ENCODE measurements around the gene ARPC2.

ARPC2 gene

DNA sequence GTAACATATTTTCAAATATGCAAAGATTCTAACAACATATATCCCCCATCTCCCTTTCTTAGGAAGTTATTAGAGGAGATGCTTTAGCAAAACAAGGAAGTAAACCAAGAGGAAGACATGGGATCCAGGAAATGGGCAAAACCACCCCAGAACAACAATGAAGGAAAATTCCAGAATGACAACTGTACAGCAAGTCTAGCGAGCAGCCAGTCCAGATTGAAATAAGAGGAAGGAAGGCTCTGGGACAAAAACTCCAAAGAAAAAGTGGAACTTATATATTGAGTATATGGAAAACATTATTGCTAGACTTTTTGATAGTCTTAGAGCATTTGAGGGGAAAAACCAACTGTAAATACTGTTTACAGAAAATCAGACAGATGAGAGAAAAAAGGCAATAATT lies 2.9 kb upstream of the ARPC2 start:
- Histone ChIP-seq H3K4me1 (ENCODE audit: control insufficient read depth in 1 of 2, insufficient read depth in 2 of 2, low read length in 2 of 2) (peaks cover 14 to 18% of the 10 kb centered on the region in 2 donors), H3K9ac (ENCODE audit: low read depth in 1 of 2, low read length in 2 of 2) (no peak overlapping the region), H3K4me3 (ENCODE audit: low read depth in 1 of 2, low read length in 2 of 2) (no peak overlapping the region), H3K9me3 (ENCODE audit: control insufficient read depth in 1 of 2, low read length in 2 of 2) (peaks cover 0 to 3% of the 10 kb centered on the region in 2 donors), H3K27me3 (ENCODE audit: control insufficient read depth in 1 of 2, insufficient read depth in 2 of 2, low read length in 2 of 2) (no peaks in the 10 kb centered on the region), H3K27ac (ENCODE audit: low read depth, low read length) (no peak overlapping the region), H3K36me3 (ENCODE audit: control insufficient read depth in 1 of 2, insufficient read depth in 2 of 2, low read length in 2 of 2) (no peaks in the 10 kb centered on the region)

GRCh38 chr2:218216336-218216673 lies 684 bp upstream of the ARPC2 start:
- no peaks in the 10 kb centered on the region for H3K9me3 ChIP-seq (ENCODE audit: control insufficient read depth in 1 of 2, low read length in 2 of 2)
- peaks cover 0 to 5% of the 10 kb centered on the region in 2 donors for H3K36me3 ChIP-seq (ENCODE audit: control insufficient read depth in 1 of 2, insufficient read depth in 2 of 2, low read length in 2 of 2)
- no peaks in the 10 kb centered on the region for H3K27me3 ChIP-seq (ENCODE audit: control insufficient read depth in 1 of 2, insufficient read depth in 2 of 2, low read length in 2 of 2)
- peak overlapping the region; percentile 73 to 93 for H3K9ac ChIP-seq (ENCODE audit: low read depth in 1 of 2, low read length in 2 of 2)
- H3K4me1 ChIP-seq (ENCODE audit: control insufficient read depth in 1 of 2, insufficient read depth in 2 of 2, low read length in 2 of 2) = peaks cover 33 to 36% of the 10 kb centered on the region in 2 donors
- H3K4me3 ChIP-seq (ENCODE audit: low read depth in 1 of 2, low read length in 2 of 2) = peak overlapping the region; percentile 87 to 92
- H3K27ac ChIP-seq (ENCODE audit: low read depth, low read length) = peak overlapping the region; percentile 83

DNA sequence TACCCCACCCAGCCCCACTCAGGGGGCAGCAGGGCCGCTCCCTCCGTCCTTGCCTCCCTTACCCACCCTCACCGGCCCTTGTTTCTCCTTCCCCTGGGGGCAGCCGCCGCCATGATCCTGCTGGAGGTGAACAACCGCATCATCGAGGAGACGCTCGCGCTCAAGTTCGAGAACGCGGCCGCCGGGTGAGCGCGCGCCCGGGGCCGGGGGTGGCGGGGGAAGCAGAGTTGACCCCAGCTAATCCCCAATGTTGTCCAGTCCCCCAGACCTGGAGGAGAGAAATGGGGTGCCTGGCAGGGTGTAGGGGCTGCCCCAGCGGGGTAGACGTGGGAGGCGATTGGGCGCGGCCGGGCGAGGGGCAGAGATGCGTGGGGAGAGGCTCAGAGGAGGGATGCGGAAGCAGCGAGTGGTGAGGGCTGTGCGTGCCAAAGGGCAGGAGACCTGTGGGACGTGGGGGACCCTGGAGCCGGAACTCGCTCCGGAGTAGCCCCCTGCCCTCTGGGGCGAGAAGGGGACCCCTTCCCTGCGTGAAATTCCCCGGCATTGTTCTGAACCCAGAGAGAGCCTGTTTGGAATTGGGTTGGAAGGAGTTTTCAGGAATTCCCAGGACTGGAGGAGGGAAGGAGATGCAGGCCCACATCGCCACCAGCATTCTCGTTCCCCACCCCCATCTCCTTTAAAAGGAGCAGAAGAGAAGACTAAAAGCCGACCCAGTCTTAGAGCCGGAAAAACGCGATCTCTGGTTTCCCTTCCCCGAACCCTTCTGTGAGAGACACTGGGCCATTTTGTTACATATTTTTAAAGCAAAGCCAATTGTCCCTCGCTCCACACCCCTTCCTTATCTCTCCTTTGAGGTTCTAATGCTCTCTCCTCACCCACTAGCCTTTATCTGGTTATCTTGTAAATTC lies 625 bp downstream of the ARPC2 start:
- Histone ChIP-seq H3K4me3 (ENCODE audit: low read depth in 1 of 2, low read length in 2 of 2) (peak overlapping the region; percentile 92 to 95), H3K36me3 (ENCODE audit: control insufficient read depth in 1 of 2, insufficient read depth in 2 of 2, low read length in 2 of 2) (peaks cover 0 to 7% of the 10 kb centered on the region in 2 donors), H3K27ac (ENCODE audit: low read depth, low read length) (peak overlapping the region; percentile 89), H3K9ac (ENCODE audit: low read depth in 1 of 2, low read length in 2 of 2) (peak overlapping the region; percentile 94 to 96), H3K4me1 (ENCODE audit: control insufficient read depth in 1 of 2, insufficient read depth in 2 of 2, low read length in 2 of 2) (peaks cover 46 to 49% of the 10 kb centered on the region in 2 donors), H3K9me3 (ENCODE audit: control insufficient read depth in 1 of 2, low read length in 2 of 2) (no peaks in the 10 kb centered on the region), H3K27me3 (ENCODE audit: control insufficient read depth in 1 of 2, insufficient read depth in 2 of 2, low read length in 2 of 2) (no peaks in the 10 kb centered on the region)

GRCh38 chr2:218218268-218219185 lies 1.5 kb downstream of the ARPC2 start:
- Histone ChIP-seq H3K27me3 (ENCODE audit: control insufficient read depth in 1 of 2, insufficient read depth in 2 of 2, low read length in 2 of 2) (no peaks in the 10 kb centered on the region), H3K27ac (ENCODE audit: low read depth, low read length) (peak overlapping the region; percentile 89), H3K36me3 (ENCODE audit: control insufficient read depth in 1 of 2, insufficient read depth in 2 of 2, low read length in 2 of 2) (peaks cover 0 to 7% of the 10 kb centered on the region in 2 donors)

DNA sequence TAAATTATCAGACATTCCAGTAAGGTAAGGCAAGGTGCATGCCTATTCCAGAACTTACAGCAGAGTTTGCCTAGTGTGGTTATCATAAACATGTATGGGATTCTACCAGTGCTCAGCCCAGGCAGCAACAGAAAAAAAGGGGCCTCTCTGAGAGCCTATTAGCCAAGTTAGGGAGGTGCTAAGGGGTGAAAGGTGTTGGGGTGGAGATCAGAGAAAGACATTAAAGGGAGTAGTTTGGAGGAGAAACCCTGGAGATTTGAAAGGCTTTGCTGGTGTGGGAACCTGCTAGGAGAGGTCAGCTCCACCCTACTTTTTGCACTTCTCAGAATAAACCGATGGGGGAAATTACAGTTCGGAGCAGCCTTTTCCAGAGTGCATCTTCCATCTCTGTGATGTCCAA lies 2.9 kb downstream of the ARPC2 start:
- Histone ChIP-seq H3K4me3 (ENCODE audit: low read depth in 1 of 2, low read length in 2 of 2) (peak overlapping the region; percentile 92 to 95), H3K9me3 (ENCODE audit: control insufficient read depth in 1 of 2, low read length in 2 of 2) (no peaks in the 10 kb centered on the region)

More at GRCh38 chr2:218218268-218219185, 1.5 kb downstream of the ARPC2 start:
- H3K9me3 ChIP-seq (ENCODE audit: control insufficient read depth in 1 of 2, low read length in 2 of 2) = no peaks in the 10 kb centered on the region
- peaks cover 55 to 58% of the 10 kb centered on the region in 2 donors for H3K4me1 ChIP-seq (ENCODE audit: control insufficient read depth in 1 of 2, insufficient read depth in 2 of 2, low read length in 2 of 2)
- peak overlapping the region; percentile 94 to 96 for H3K9ac ChIP-seq (ENCODE audit: low read depth in 1 of 2, low read length in 2 of 2)
- H3K4me3 ChIP-seq (ENCODE audit: low read depth in 1 of 2, low read length in 2 of 2) = peak overlapping the region; percentile 92 to 95

GRCh38 chr2:218221000-218221399 lies 4.0 kb downstream of the ARPC2 start:
- Histone ChIP-seq H3K9ac (ENCODE audit: low read depth in 1 of 2, low read length in 2 of 2) (peak overlapping the region in 1 of 2 donors; percentile 96), H3K9me3 (ENCODE audit: control insufficient read depth in 1 of 2, low read length in 2 of 2) (no peaks in the 10 kb centered on the region), H3K36me3 (ENCODE audit: control insufficient read depth in 1 of 2, insufficient read depth in 2 of 2, low read length in 2 of 2) (peaks cover 4 to 26% of the 10 kb centered on the region in 2 donors), H3K27ac (ENCODE audit: low read depth, low read length) (no peak overlapping the region), H3K27me3 (ENCODE audit: control insufficient read depth in 1 of 2, insufficient read depth in 2 of 2, low read length in 2 of 2) (no peaks in the 10 kb centered on the region), H3K4me3 (ENCODE audit: low read depth in 1 of 2, low read length in 2 of 2) (no peak overlapping the region), H3K4me1 (ENCODE audit: control insufficient read depth in 1 of 2, insufficient read depth in 2 of 2, low read length in 2 of 2) (peaks cover 66 to 76% of the 10 kb centered on the region in 2 donors)

More for the DNA sequence above, 2.9 kb downstream of the ARPC2 start:
- Histone ChIP-seq H3K9ac (ENCODE audit: low read depth in 1 of 2, low read length in 2 of 2) (peak overlapping the region in 1 of 2 donors; percentile 96), H3K27ac (ENCODE audit: low read depth, low read length) (no peak overlapping the region), H3K4me1 (ENCODE audit: control insufficient read depth in 1 of 2, insufficient read depth in 2 of 2, low read length in 2 of 2) (peaks cover 62 to 69% of the 10 kb centered on the region in 2 donors), H3K27me3 (ENCODE audit: control insufficient read depth in 1 of 2, insufficient read depth in 2 of 2, low read length in 2 of 2) (no peaks in the 10 kb centered on the region), H3K36me3 (ENCODE audit: control insufficient read depth in 1 of 2, insufficient read depth in 2 of 2, low read length in 2 of 2) (peaks cover 2 to 15% of the 10 kb centered on the region in 2 donors)

DNA sequence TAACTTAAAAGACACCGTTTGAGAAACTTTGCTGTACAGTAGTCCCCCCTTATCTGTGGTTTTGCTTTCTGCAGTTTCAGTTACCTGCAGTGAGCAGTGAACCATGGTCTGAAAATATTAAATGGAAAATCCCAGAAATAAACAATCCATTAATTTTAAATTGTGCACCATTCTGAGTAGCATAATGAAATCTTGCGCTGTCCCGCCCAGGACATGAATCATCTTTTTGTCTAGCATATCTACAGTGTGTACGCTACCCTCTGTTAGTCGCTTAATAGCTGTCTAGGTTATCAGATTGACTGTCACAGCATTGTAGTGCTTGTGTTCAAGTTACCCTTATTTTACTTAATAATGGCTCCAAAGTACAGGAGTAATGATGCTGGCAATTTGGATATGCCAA lies 6.1 kb downstream of the ARPC2 start:
- H3K9ac ChIP-seq (ENCODE audit: low read depth in 1 of 2, low read length in 2 of 2) = peak overlapping the region in 1 of 2 donors; percentile 22
- peaks cover 59 to 73% of the 10 kb centered on the region in 2 donors for H3K4me1 ChIP-seq (ENCODE audit: control insufficient read depth in 1 of 2, insufficient read depth in 2 of 2, low read length in 2 of 2)

GRCh38 chr2:218224186-218224585 lies 7.2 kb downstream of the ARPC2 start:
- no peaks in the 10 kb centered on the region for H3K27me3 ChIP-seq (ENCODE audit: control insufficient read depth in 1 of 2, insufficient read depth in 2 of 2, low read length in 2 of 2)
- no peak overlapping the region for H3K4me3 ChIP-seq (ENCODE audit: low read depth in 1 of 2, low read length in 2 of 2)
- no peak overlapping the region for H3K27ac ChIP-seq (ENCODE audit: low read depth, low read length)
- H3K36me3 ChIP-seq (ENCODE audit: control insufficient read depth in 1 of 2, insufficient read depth in 2 of 2, low read length in 2 of 2) = peaks cover 19 to 49% of the 10 kb centered on the region in 2 donors
- H3K9ac ChIP-seq (ENCODE audit: low read depth in 1 of 2, low read length in 2 of 2) = no peak overlapping the region
- no peaks in the 10 kb centered on the region for H3K9me3 ChIP-seq (ENCODE audit: control insufficient read depth in 1 of 2, low read length in 2 of 2)
- peaks cover 58 to 76% of the 10 kb centered on the region in 2 donors for H3K4me1 ChIP-seq (ENCODE audit: control insufficient read depth in 1 of 2, insufficient read depth in 2 of 2, low read length in 2 of 2)

More for the DNA sequence above, 6.1 kb downstream of the ARPC2 start:
- Histone ChIP-seq H3K27ac (ENCODE audit: low read depth, low read length) (no peak overlapping the region), H3K27me3 (ENCODE audit: control insufficient read depth in 1 of 2, insufficient read depth in 2 of 2, low read length in 2 of 2) (no peaks in the 10 kb centered on the region), H3K4me3 (ENCODE audit: low read depth in 1 of 2, low read length in 2 of 2) (no peak overlapping the region), H3K36me3 (ENCODE audit: control insufficient read depth in 1 of 2, insufficient read depth in 2 of 2, low read length in 2 of 2) (peaks cover 9 to 40% of the 10 kb centered on the region in 2 donors), H3K9me3 (ENCODE audit: control insufficient read depth in 1 of 2, low read length in 2 of 2) (no peaks in the 10 kb centered on the region)

GRCh38 chr2:218226903-218227302 lies 9.9 kb downstream of the ARPC2 start:
- Histone ChIP-seq H3K4me3 (ENCODE audit: low read depth in 1 of 2, low read length in 2 of 2) (no peak overlapping the region), H3K27me3 (ENCODE audit: control insufficient read depth in 1 of 2, insufficient read depth in 2 of 2, low read length in 2 of 2) (no peaks in the 10 kb centered on the region), H3K9ac (ENCODE audit: low read depth in 1 of 2, low read length in 2 of 2) (no peak overlapping the region), H3K36me3 (ENCODE audit: control insufficient read depth in 1 of 2, insufficient read depth in 2 of 2, low read length in 2 of 2) (peaks cover 30 to 60% of the 10 kb centered on the region in 2 donors), H3K9me3 (ENCODE audit: control insufficient read depth in 1 of 2, low read length in 2 of 2) (no peaks in the 10 kb centered on the region), H3K4me1 (ENCODE audit: control insufficient read depth in 1 of 2, insufficient read depth in 2 of 2, low read length in 2 of 2) (peaks cover 61 to 65% of the 10 kb centered on the region in 2 donors), H3K27ac (ENCODE audit: low read depth, low read length) (no peak overlapping the region)
